ENCODE measurements around the gene GPC6. TPM values are rescaled to one million over a fixed set of nuclear protein-coding genes. Genes with fewer than 3 reads are reported as not detected.

GPC6 gene
- total RNA-seq, 2 experiments from 2014 or later = not detected

DNA sequence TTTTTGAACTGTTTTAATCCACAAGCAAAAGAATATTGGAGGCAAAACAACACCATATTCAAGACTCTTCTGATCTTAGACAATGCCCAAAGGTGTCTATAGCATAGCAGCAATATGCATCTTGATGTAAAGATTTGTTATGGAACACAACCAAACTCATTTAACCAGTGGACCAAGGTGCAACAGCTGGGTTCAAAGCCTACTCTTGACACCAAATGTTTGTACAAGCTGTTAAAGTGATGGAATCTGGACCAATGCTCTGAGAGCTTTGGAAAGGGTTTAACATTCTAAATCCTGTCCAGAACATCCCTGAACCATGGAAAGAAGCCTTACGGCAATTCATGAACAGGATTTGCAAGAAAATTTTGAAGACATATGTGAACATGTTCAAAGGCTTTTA, 520.0 kb downstream of the GPC6 start:
- H3K36me3 ChIP-seq (ENCODE audit: insufficient read depth, low read length) = no peaks in the 10 kb centered on the region
- ChIA-PET POLR2A (no interaction called here), CTCF (ENCODE audit: unreplicated experiment) (no interaction called here)
- H3K4me2 ChIP-seq (ENCODE audit: low read length) = no peak overlapping the region
- no peaks in the 10 kb centered on the region for H3K79me2 ChIP-seq (ENCODE audit: insufficient read depth, low read depth, low read length)
- no peak overlapping the region for H2AFZ ChIP-seq (ENCODE audit: low read length)
- BruUV-seq (replicated peaks) = no TSS peak
- intact Hi-C loops (cut with micrococcal nuclease; ENCODE audit: unreplicated experiment) = no loop called here
- no peak for TF ChIP-seq EZH2phosphoT487 (IDR thresholded peaks at IDR 0.05; ENCODE audit: borderline replicate concordance, low read depth, low read length)
- TF ChIP-seq, protein P1, sequence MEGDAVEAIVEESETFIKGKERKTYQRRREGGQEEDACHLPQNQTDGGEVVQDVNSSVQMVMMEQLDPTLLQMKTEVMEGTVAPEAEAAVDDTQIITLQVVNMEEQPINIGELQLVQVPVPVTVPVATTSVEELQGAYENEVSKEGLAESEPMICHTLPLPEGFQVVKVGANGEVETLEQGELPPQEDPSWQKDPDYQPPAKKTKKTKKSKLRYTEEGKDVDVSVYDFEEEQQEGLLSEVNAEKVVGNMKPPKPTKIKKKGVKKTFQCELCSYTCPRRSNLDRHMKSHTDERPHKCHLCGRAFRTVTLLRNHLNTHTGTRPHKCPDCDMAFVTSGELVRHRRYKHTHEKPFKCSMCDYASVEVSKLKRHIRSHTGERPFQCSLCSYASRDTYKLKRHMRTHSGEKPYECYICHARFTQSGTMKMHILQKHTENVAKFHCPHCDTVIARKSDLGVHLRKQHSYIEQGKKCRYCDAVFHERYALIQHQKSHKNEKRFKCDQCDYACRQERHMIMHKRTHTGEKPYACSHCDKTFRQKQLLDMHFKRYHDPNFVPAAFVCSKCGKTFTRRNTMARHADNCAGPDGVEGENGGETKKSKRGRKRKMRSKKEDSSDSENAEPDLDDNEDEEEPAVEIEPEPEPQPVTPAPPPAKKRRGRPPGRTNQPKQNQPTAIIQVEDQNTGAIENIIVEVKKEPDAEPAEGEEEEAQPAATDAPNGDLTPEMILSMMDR (conservative IDR thresholded peaks at IDR 0.05; ENCODE audit: low read length) = no peak
- H3K4me1 ChIP-seq (ENCODE audit: insufficient read depth, low read length, poor library complexity, severe bottlenecking) = no peaks in the 10 kb centered on the region
- no peaks in the 10 kb centered on the region for H3K9me3 ChIP-seq (ENCODE audit: low read length)
- H3K4me3 ChIP-seq (ENCODE audit: low read depth, low read length, poor library complexity, severe bottlenecking) = no peak overlapping the region
- H3K9me2 ChIP-seq (ENCODE audit: insufficient read depth, low read length) = no peaks in the 10 kb centered on the region
- H4K20me1 ChIP-seq (ENCODE audit: insufficient read depth, low read length) = no peaks in the 10 kb centered on the region
- no peak overlapping the region for H3K27ac ChIP-seq (ENCODE audit: low read depth, low read length, poor library complexity, severe bottlenecking)
- DNase-seq (ENCODE audit: low spot score) = no peak

DNA sequence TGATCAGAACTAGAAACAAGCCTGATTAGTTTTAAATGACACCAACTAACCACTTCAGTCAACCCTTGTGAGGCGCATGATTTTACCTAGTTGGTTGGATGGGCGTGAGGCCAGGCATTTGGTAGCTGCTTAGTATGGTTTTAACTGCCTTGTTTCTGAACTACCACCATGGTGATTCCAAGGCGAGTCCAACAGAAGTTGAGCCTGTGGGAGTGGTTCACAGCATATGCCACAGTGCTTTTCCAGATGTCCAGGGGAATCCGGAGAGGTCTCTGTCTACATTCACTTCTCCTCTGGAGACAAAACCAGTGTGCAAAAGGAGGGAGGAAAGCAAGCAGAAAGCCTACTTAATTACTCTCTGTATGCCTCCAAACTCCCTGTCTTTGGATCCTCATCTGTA, 524.1 kb downstream of the GPC6 start:
- POLR2A ChIA-PET = no interaction called here
- H2AFZ ChIP-seq (ENCODE audit: low read length) = no peak overlapping the region
- no peak overlapping the region for H3K4me3 ChIP-seq (ENCODE audit: low read depth, low read length, poor library complexity, severe bottlenecking)
- no peaks in the 10 kb centered on the region for H3K9me2 ChIP-seq (ENCODE audit: insufficient read depth, low read length)
- H3K36me3 ChIP-seq (ENCODE audit: insufficient read depth, low read length) = no peaks in the 10 kb centered on the region
- no TSS peak for BruUV-seq (replicated peaks)
- DNase-seq (ENCODE audit: low spot score) = no peak
- H4K20me1 ChIP-seq (ENCODE audit: insufficient read depth, low read length) = no peaks in the 10 kb centered on the region
- no peak overlapping the region for H3K4me2 ChIP-seq (ENCODE audit: low read length)
- no peak overlapping the region for H3K27ac ChIP-seq (ENCODE audit: low read depth, low read length, poor library complexity, severe bottlenecking)
- no peak for TF ChIP-seq EZH2phosphoT487 (IDR thresholded peaks at IDR 0.05; ENCODE audit: borderline replicate concordance, low read depth, low read length)
- TF ChIP-seq, protein P1 (conservative IDR thresholded peaks at IDR 0.05; ENCODE audit: low read length) = no peak
- H3K4me1 ChIP-seq (ENCODE audit: insufficient read depth, low read length, poor library complexity, severe bottlenecking) = no peaks in the 10 kb centered on the region
- CTCF ChIA-PET (ENCODE audit: unreplicated experiment) = no interaction called here
- intact Hi-C loops (cut with micrococcal nuclease; ENCODE audit: unreplicated experiment) = no loop called here
- H3K79me2 ChIP-seq (ENCODE audit: insufficient read depth, low read depth, low read length) = no peaks in the 10 kb centered on the region
- H3K9me3 ChIP-seq (ENCODE audit: low read length) = no peaks in the 10 kb centered on the region

DNA sequence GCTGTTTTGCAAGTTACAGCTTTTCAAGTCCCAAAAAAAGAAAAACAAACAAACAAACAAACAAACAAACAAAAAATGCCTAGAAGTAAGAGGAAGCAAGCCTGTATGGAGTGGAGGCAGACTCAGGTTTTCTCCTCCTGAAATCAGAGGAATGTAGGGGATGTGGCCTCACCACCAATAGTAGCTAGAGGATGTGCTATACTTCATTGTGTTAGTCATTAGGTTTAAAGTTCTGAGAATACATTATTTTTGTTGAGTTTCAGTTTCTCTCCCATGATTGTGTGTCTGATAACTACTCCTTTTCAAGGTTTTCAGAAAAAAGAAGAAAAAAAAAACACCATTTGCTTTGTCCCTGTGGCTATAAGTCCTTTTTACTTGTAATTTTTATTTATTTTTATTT, 524.5 kb downstream of the GPC6 start:
- no peaks in the 10 kb centered on the region for H3K9me3 ChIP-seq (ENCODE audit: low read length)

More for the DNA sequence above, 524.5 kb downstream of the GPC6 start:
- Histone ChIP-seq H2AFZ (ENCODE audit: low read length) (no peak overlapping the region), H3K36me3 (ENCODE audit: insufficient read depth, low read length) (no peaks in the 10 kb centered on the region), H3K79me2 (ENCODE audit: insufficient read depth, low read depth, low read length) (no peaks in the 10 kb centered on the region), H3K27ac (ENCODE audit: low read depth, low read length, poor library complexity, severe bottlenecking) (no peak overlapping the region), H3K9me2 (ENCODE audit: insufficient read depth, low read length) (no peaks in the 10 kb centered on the region), H3K4me1 (ENCODE audit: insufficient read depth, low read length, poor library complexity, severe bottlenecking) (no peaks in the 10 kb centered on the region), H4K20me1 (ENCODE audit: insufficient read depth, low read length) (no peaks in the 10 kb centered on the region), H3K4me3 (ENCODE audit: low read depth, low read length, poor library complexity, severe bottlenecking) (no peak overlapping the region), H3K4me2 (ENCODE audit: low read length) (no peak overlapping the region)
- DNase-seq (ENCODE audit: low spot score) = no peak
- BruUV-seq (replicated peaks) = no TSS peak
- CTCF ChIA-PET (ENCODE audit: unreplicated experiment) = no interaction called here
- POLR2A ChIA-PET = no interaction called here
- intact Hi-C loops (cut with micrococcal nuclease; ENCODE audit: unreplicated experiment) = no loop called here
- TF ChIP-seq EZH2phosphoT487 (IDR thresholded peaks at IDR 0.05; ENCODE audit: borderline replicate concordance, low read depth, low read length) = no peak
- TF ChIP-seq, protein P1 (conservative IDR thresholded peaks at IDR 0.05; ENCODE audit: low read length) = no peak

Data from OCI-LY7 (cell line).